Mononuclear cell (primary cell): Measurements from ENCODE around the gene RUFY3. TPM values are rescaled to one million over a fixed set of nuclear protein-coding genes. Genes with fewer than 3 reads are reported as not detected.
"Not testable (repeated sequence)": the region's sequence is repeated elsewhere in the genome, so short reads cannot be mapped to it uniquely, and the experiment has no call there.

Experiments used
- H3K27me3 ChIP-seq: 2 replicates; pipeline ENCODE4 v1.6.0; 2011; ENCODE audit warnings: low read length, control low read depth; ENCODE audit not compliant: insufficient read depth
- H3K4me1 ChIP-seq: 2 replicates; pipeline ENCODE4 v1.5.1; 2011; ENCODE audit warnings: mild to moderate bottlenecking, low read length, control low read depth; ENCODE audit not compliant: insufficient read depth
- H3K4me3 ChIP-seq: 2 replicates; pipeline ENCODE4 v1.5.1; 2011; ENCODE audit warnings: mild to moderate bottlenecking, low read length, moderate library complexity
- H3K9me3 ChIP-seq: 2 replicates; pipeline ENCODE4 v1.5.1; 2011; ENCODE audit warnings: low read depth, mild to moderate bottlenecking, control low read depth, low read length
- total RNA-seq: library from RNA; depleted of rRNA; stranded (reverse); fragments of >200 nt; gene quantifications from one replicate; pipeline ENCODE4 v1.2.3, GENCODE V29; 2012

The RUFY3 gene
- total RNA-seq, 1 donor, result 40.3 TPM

DNA sequence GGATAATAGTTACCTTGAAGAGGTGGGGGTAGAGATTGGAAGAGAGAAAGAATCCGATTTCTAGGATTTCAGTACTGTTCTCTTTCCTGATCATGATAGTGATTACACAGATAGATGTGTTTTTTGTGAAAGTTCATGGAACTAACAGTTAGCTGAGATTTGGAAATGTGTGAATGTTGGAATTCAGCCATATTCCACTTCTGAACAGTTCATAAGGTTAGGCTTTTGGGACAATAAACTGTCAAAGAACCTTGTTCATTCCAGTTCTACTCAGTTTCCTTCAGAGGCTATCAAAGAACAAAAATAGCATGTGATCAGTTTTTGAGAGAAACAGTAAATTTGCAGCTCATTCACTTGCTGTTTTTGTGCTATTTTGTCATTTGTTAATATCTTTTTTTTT, 43.6 kb downstream of the RUFY3 start:
- Histone ChIP-seq H3K4me1 (no peaks in the 10 kb centered on the region), H3K27me3 (no peaks in the 10 kb centered on the region), H3K9me3 (no peaks in the 10 kb centered on the region), H3K4me3 (no peak overlapping the region)

GRCh38 chr4:70768301-70768948, 46.7 kb downstream of the RUFY3 start:
- Histone ChIP-seq H3K9me3 (no peaks in the 10 kb centered on the region), H3K27me3 (no peaks in the 10 kb centered on the region), H3K4me3 (no peak overlapping the region)

GRCh38 chr4:70769396-70769795, 47.6 kb downstream of the RUFY3 start:
- H3K4me1 ChIP-seq, H3K27me3 ChIP-seq, H3K4me3 ChIP-seq, H3K9me3 ChIP-seq: not testable (repeated sequence)

More at GRCh38 chr4:70768301-70768948, 46.7 kb downstream of the RUFY3 start:
- H3K4me1 ChIP-seq, result peaks cover 4% of the 10 kb centered on the region

- no peaks in the 10 kb centered on the region for H3K27me3 ChIP-seq
- no peak overlapping the region for H3K4me3 ChIP-seq
- H3K4me1 ChIP-seq, result peaks cover 4% of the 10 kb centered on the region
- H3K9me3 ChIP-seq, result no peaks in the 10 kb centered on the region
These were observed 51.3 kb downstream of the RUFY3 start for GRCh38 chr4:70772929-70773555.

GRCh38 chr4:70778888-70779422, 57.2 kb downstream of the RUFY3 start:
- no peaks in the 10 kb centered on the region for H3K9me3 ChIP-seq
- no peaks in the 10 kb centered on the region for H3K4me1 ChIP-seq
- no peaks in the 10 kb centered on the region for H3K27me3 ChIP-seq
- H3K4me3 ChIP-seq, result no peak overlapping the region

DNA sequence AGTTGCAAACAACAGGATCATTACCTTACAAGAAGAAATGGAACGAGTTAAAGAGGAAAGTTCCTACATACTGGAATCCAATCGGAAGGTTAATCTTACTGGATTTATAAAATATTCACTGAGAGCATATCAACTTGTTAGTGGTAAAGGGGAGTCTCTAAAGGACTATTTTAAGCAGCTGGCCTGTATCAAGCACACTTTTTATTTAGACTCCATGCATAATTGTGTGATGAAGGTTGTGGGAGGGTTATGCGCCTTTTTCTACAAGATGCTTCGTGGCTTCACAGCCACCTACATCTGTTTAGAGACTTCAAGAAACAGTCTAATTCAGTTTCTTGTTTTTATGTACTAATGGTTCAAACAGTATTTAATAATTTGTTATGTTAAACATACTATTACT, 61.3 kb downstream of the RUFY3 start:
- no peaks in the 10 kb centered on the region for H3K9me3 ChIP-seq
- no peaks in the 10 kb centered on the region for H3K27me3 ChIP-seq
- no peak overlapping the region for H3K4me3 ChIP-seq
- no peaks in the 10 kb centered on the region for H3K4me1 ChIP-seq

DNA sequence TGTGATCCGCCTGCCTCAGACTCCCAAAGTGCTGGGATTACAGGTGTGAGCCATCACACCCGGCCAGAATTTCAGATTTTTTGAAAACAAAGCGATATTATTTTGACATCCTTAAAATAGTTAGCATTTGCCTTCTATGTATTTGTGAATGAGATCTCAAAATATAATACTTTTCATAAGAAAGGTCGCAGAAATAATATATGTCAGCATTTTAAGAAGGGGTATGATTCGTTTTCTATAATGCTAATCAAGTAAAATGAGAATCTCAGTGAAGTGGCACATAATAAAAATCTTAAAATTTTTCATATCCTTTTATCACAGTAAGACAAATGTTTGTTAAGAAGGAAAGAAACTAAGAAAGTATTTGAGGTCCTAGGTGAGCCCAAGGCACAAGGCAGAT, 65.7 kb downstream of the RUFY3 start:
- no peaks in the 10 kb centered on the region for H3K27me3 ChIP-seq
- no peaks in the 10 kb centered on the region for H3K4me1 ChIP-seq
- no peaks in the 10 kb centered on the region for H3K9me3 ChIP-seq
- no peak overlapping the region for H3K4me3 ChIP-seq

DNA sequence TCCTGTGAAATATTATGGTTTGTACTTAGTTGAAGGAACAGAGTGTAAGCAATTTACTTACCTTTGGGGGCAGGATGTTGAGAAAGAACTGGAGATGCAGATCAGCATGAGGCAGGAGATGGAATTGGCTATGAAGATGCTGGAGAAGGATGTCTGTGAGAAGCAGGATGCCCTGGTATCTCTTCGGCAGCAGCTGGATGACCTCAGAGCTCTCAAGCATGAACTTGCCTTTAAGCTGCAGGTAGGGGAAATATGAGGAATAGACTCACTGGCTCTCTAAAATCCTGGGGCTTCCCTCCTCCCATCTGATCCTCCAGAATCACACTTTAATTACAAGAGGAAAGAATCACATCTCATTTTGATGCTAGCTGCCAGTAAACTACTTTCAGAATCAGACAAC, 67.0 kb downstream of the RUFY3 start:
- no peaks in the 10 kb centered on the region for H3K27me3 ChIP-seq
- no peaks in the 10 kb centered on the region for H3K9me3 ChIP-seq
- H3K4me3 ChIP-seq, result no peak overlapping the region
- H3K4me1 ChIP-seq, result no peaks in the 10 kb centered on the region

DNA sequence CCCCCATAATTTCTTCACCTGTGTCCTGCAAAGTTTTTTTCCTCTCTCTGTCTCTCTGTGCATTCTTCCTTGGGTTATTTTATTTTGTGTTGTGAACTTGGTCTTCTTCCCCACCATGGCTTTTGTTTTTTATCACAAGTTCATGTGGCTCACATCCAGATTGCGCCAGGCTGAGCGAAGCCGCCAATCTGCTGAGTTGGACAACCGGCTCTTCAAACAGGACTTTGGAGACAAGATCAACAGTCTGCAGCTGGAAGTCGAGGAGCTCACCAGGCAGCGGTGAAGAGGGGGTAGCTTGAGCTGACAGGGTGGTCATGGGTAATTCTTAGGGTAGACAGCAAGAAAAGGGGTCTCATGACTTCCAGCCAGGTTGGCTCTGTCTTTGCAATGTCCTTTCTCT, 71.9 kb downstream of the RUFY3 start:
- Histone ChIP-seq H3K9me3 (no peaks in the 10 kb centered on the region), H3K4me1 (no peaks in the 10 kb centered on the region), H3K27me3 (no peaks in the 10 kb centered on the region), H3K4me3 (no peak overlapping the region)

GRCh38 chr4:70801265-70801809, 79.6 kb downstream of the RUFY3 start:
- H3K27me3 ChIP-seq, result no peaks in the 10 kb centered on the region

DNA sequence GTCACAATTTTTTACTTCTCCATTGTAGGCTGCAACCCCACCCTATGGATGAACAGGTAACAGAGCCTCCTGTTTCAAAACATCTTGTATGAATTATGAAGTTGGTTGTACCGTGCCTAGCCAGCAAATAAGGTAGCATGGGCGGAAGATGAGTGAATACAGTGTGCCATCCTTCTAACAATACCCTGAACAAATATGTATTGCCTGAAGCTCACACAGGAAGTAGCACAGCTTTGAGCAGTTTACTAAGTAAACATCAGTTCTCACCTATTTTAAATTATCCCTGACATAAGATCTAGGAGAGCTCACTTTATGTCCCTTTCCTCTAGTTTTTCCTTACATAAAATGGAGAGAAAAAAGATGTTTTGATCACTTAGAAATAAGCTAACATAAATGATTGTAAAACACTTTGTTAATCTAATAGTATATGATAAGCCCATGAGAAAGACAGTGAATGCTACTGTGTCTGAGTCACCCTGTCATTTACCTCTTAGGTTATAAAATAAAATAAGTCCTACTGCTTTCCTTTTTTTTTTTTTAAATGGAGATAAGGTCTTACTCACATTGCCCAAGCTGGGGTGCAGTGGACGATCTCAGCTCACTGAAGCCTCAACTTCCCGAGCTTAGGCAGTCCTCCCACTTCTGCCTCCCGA, 81.3 kb downstream of the RUFY3 start:
- Histone ChIP-seq H3K4me3 (no peak overlapping the region), H3K9me3 (no peaks in the 10 kb centered on the region), H3K4me1 (peaks cover 3% of the 10 kb centered on the region), H3K27me3 (no peaks in the 10 kb centered on the region)

More at GRCh38 chr4:70801265-70801809, 79.6 kb downstream of the RUFY3 start:
- no peaks in the 10 kb centered on the region for H3K9me3 ChIP-seq
- H3K4me3 ChIP-seq, result no peak overlapping the region
- H3K4me1 ChIP-seq, result no peaks in the 10 kb centered on the region

DNA sequence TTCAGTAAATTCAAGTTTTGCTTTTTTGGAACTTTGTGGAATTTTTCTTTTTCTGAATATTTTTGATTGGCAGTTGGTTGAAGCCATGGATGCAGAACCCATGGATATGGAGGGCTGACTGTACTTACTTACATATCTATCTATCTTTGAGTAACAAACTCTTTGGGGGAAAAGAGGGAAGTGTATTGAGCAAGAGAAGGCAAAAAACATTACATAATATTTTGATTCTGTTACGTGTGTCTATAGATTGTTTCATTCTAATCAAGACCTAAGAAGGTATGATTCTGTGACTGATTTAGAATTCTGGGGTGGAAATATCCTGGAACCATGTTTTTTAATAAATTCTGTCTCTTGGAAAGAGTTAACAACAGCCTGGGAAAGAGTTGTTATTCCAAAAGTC, 86.4 kb downstream of the RUFY3 start:
- Histone ChIP-seq H3K4me3 (no peak overlapping the region), H3K27me3 (no peaks in the 10 kb centered on the region), H3K4me1 (peaks cover 7% of the 10 kb centered on the region), H3K9me3 (no peaks in the 10 kb centered on the region)

- no peak overlapping the region for H3K4me3 ChIP-seq
- H3K27me3 ChIP-seq, result no peaks in the 10 kb centered on the region
- H3K9me3 ChIP-seq, result no peaks in the 10 kb centered on the region
- H3K4me1 ChIP-seq, result peaks cover 4% of the 10 kb centered on the region
These were observed 93.6 kb downstream of the RUFY3 start for GRCh38 chr4:70815370-70815769.

- no peaks in the 10 kb centered on the region for H3K27me3 ChIP-seq
- no peak overlapping the region for H3K4me3 ChIP-seq
- H3K4me1 ChIP-seq, result peaks cover 4% of the 10 kb centered on the region
- H3K9me3 ChIP-seq, result no peaks in the 10 kb centered on the region
These were observed 95.1 kb downstream of the RUFY3 start for GRCh38 chr4:70816894-70817293.

DNA sequence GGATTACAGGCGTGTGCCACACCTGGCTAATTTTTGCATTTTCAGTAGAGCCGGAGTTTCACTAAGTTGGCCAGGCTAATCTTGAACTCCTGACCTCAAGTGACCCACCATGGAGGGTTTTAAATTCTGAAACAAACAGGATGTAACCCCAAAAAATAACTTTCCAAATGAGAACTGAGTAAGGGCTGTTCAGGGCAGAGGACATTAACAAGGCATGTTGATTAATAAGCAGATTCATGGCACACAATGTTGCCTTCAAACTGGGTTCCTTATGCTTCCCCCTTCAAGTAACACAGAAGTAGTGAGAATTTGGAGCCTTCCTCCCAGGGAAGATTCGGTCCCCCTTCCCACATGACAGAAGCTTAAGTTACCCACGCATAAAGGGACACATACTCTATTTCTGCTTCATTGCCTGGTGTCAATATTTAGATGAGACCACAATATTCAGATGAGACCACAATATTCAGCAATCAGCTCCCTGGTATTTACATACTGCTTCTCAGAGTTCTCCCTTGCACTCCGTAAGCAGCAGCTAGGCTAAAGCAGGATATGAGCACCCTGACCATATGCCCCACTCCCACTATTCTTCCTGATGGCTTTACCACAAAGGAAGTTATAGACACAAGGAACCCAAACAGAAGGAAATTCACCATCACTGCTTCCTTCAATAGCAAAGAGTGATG, 96.5 kb downstream of the RUFY3 start:
- Histone ChIP-seq H3K4me1 (peaks cover 4% of the 10 kb centered on the region), H3K4me3 (no peak overlapping the region), H3K9me3 (no peaks in the 10 kb centered on the region), H3K27me3 (no peaks in the 10 kb centered on the region)
